Muscle of arm (tissue), 12 donors: Measurements from ENCODE around the gene ZNF26. TPM values are rescaled to one million over a fixed set of nuclear protein-coding genes. Genes with fewer than 3 reads are reported as not detected.

Source experiments
- DNase-seq: peaks from one replicate; pipeline ENCODE4 v3.0.0-alpha.2; 2013
- polyA plus RNA-seq, 12 donors: library from polyadenylated mRNA; unstranded; fragments of 120-200 nt; gene quantifications; one replicate each; pipeline ENCODE4 v1.2.1, GENCODE V29; 2013; ENCODE audit not compliant: insufficient read length in 12 of 12

Gene ZNF26
- polyA plus RNA-seq, 12 donors = 6.0 to 10.8 (median 9.0) TPM; not detected in 1

GRCh38 chr12:133058203-133059113, 72.3 kb downstream of the ZNF26 start:
- DNase-seq = no peak

DNA sequence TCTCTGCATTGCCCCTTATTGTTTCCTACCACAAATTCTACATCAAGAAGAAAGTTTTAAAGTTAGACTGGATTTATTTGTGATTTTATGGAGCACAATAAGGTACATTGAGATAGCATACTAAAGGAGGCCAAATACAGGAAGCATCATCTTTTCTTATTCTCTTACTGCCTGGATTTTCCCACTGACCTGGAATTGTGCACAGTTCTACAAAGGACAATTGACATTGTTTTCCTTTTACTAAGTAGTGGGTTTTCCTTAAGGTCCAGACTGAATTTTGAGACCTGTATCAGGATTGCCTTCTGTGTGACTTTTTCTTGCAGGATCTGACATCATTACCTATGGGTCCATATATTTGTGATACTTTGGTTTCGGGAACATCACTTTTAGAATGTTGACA, 75.8 kb downstream of the ZNF26 start:
- no peak for DNase-seq

DNA sequence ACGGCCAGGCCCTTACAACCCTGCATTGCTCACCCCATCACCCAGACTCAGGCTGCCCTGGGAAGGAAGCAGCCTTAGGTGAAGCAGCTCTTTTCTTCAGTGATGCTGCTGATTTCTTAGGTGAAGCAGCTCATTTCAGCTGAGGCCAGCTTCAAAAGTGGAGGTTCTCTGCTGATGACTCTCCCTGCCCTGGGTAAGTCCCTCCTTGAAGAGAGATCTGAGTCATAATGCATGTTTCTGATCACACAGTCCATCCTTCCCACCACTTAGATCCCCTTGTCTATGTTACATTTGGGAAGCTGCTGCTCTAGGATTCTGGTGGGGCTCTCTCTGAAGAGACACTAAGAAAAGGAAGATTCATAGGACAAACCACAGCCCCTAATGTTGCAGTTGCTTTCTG, 77.4 kb downstream of the ZNF26 start:
- DNase-seq = no peak

- DNase-seq = no peak
These were observed 87.7 kb downstream of the ZNF26 start for GRCh38 chr12:133073836-133074235.

Other genes starting within 250 kb of the ZNF26 start
- 10 to 100 TPM in 11 of 12 donors, not detected in 1; 28.4 to 66.6 (median 44.2) TPM for gene ANKLE2, start 224.5 kb upstream of the ZNF26 start, polyA plus RNA-seq
- gene GOLGA3, start 157.5 kb upstream of the ZNF26 start, polyA plus RNA-seq = 10 to 100 TPM in 11 of 12 donors, not detected in 1; 29.6 to 59.2 (median 43.8) TPM
- gene CHFR, start 98.8 kb upstream of the ZNF26 start, polyA plus RNA-seq = 10 to 100 TPM in 11 of 12 donors, not detected in 1; 14.0 to 31.7 (median 20.6) TPM
- 10 to 100 TPM in 11 of 12 donors, not detected in 1; 10.3 to 23.0 (median 14.9) TPM for gene ZNF605, start 30.1 kb upstream of the ZNF26 start, polyA plus RNA-seq
- gene ZNF84, start 51.1 kb downstream of the ZNF26 start, polyA plus RNA-seq = 10 to 100 TPM in 11 of 12 donors, not detected in 1; 26.7 to 53.1 (median 32.8) TPM
- gene ZNF140, start 94.6 kb downstream of the ZNF26 start, polyA plus RNA-seq = 10 to 100 TPM in 10 of 12 donors, 1 to 10 TPM in 1, not detected in 1; 9.4 to 23.0 (median 16.3) TPM
- 1 to 10 TPM in 11 of 12 donors, not detected in 1; 1.2 to 4.4 (median 2.1) TPM for gene ZNF891, start 143.9 kb downstream of the ZNF26 start, polyA plus RNA-seq
- gene ZNF10, start 144.3 kb downstream of the ZNF26 start, polyA plus RNA-seq = 10 to 100 TPM in 2 of 12 donors, 1 to 10 TPM in 9, not detected in 1; 3.1 to 11.2 (median 6.8) TPM
- gene ZNF268, start 195.1 kb downstream of the ZNF26 start, polyA plus RNA-seq = 10 to 100 TPM in 8 of 12 donors, 1 to 10 TPM in 3, not detected in 1; 8.2 to 23.8 (median 11.1) TPM
- not detected for gene ANHX, start 249.5 kb downstream of the ZNF26 start, polyA plus RNA-seq